Fibroblast of villous mesenchyme (primary cell): Measurements from ENCODE around the gene IQCH. TPM values are rescaled to one million over a fixed set of nuclear protein-coding genes. Genes with fewer than 3 reads are reported as not detected.
"Not testable (repeated sequence)": the region's sequence is repeated elsewhere in the genome, so short reads cannot be mapped to it uniquely, and the experiment has no call there.

ENCODE experiments used
- DNase-seq: peaks from one replicate; pipeline ENCODE4 v3.0.0-alpha.2; 2010; ENCODE audit warnings: low read depth
- H3K4me3 ChIP-seq: 2 replicates; pipeline ENCODE4 v1.5.1; 2011; ENCODE audit warnings: low read depth, mild to moderate bottlenecking, low read length
- CTCF ChIP-seq: IDR thresholded peaks from 2 replicates; pipeline ENCODE4 v1.5.1; 2012; ENCODE audit warnings: low read depth, mild to moderate bottlenecking, low read length; ENCODE audit not compliant: insufficient read depth
- total RNA-seq: library from RNA; depleted of rRNA; stranded (reverse); fragments of >200 nt; gene quantifications from 2 replicates; pipeline ENCODE4 v1.2.3, GENCODE V29; 2012

The IQCH gene
- total RNA-seq, 1 donor, result 4.7 TPM

DNA sequence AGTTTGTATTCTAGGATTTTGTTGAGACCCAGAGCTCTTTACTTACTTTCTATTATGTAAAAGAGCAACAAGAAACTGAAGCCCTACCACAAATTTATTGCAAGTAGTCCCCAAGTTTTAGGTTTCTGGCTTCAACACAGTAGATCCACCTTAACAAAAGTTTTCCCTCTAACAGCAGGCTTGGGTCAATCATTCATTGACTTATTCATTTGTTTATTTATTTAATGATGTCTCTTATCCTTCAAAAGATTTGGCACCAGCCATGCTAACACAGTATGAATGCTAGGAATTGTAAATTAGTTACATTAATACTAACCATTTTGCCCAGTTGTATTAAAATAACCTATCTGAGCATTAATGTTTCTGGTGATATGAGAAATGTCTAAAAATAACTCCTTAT lies 88.6 kb downstream of the IQCH start:
- DNase-seq, result no peak
- H3K4me3 ChIP-seq, result no peak overlapping the region
- no peak for TF ChIP-seq CTCF

DNA sequence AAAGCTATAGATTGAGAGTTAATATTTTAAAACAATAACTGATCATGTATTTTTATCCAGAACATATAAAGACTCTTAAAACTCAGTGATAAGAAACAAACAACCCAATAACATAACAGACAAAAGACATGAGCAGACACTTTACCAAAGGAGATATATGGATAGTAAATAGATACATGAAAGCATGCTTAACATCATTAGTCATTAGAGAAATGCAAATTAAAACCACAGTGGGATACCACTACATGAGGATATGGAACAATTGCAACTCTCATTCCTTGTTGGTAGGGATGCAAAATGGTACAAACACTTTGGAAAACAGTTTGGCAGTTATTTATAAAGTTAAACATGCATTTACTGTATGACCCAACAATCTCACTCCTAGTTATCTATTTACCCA lies 95.0 kb downstream of the IQCH start:
- TF ChIP-seq CTCF, result no peak
- DNase-seq, result no peak
- H3K4me3 ChIP-seq, result no peak overlapping the region

DNA sequence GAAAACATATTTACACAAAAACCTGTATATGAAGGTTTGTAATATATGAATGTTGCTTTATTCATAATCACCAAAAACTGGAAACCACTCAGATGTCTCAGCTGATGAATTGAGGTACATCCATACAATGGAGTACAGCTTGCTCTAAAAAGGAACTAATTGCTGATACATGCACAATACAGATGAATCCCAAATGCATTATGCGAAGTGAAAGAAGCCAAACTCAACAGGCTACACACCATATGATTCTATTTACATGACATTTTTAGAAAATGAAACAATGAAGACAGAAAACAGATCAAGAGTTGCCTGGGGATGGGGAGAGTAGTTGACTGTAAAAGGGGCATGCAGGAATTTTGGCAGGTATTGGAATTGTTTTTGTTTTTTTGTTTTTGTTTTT lies 95.5 kb downstream of the IQCH start:
- no peak for DNase-seq
- no peak overlapping the region for H3K4me3 ChIP-seq
- TF ChIP-seq CTCF, result no peak

DNA sequence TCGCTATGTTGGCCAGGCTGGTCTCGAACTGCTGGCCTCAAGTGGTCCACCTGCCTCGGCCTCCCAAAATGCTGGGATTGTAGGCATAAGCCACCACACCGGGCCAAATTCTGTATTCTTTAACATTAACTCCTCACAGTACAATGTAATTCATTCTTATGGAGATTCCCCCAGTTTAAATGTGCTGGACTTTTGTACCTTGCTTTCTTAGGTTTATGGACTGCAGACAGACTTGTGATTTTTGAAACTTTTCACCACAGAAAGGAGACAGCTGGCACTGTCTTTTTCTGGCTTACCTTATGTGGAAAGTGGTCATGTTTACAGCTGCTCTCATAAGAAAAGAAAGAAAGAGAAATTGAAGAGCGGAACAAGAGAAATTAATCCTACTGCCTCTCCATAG lies 103.8 kb downstream of the IQCH start:
- no peak for DNase-seq
- no peak for TF ChIP-seq CTCF
- no peak overlapping the region for H3K4me3 ChIP-seq

DNA sequence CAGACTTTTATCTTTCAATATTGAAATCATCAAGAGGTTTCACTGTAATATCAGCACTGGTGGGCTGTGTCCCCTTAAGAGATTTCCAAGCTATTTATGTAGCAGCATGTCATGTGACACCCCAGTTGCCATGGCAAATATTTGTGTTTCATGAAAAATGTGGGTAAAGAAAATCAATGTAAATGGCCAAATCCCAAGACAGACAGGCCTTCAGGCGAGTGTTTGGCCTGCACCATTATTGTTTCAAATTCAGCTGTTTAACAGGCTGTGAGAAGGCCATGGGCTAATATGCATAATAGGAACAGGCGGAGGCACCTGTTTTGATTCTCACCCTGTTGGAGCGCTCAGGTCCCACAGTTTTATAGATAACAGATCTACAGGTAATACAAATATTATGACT lies 104.2 kb downstream of the IQCH start:
- no peak overlapping the region for H3K4me3 ChIP-seq
- TF ChIP-seq CTCF, result no peak
- DNase-seq, result no peak

- no peak for TF ChIP-seq CTCF
- DNase-seq, result no peak
Measured at GRCh38 chr15:67359431-67360079, 105.0 kb downstream of the IQCH start.

DNA sequence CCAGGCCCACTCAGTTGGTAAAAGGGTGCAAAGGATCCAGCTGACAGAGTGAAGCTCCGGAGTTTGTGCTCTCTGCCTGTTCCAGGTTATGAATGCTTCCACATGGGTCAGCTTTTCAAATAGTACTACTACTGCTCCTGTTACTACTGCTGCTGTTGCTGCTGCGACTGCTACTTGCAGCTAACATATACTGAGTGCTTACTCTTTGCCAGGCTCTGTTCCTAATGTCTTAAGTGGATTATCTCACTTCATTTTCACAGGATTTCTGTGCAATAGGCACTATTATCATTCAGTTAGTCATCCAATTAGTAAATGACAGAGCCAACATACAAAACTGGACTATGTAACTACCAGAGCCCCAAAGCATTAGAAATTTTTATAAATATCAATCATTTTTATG lies 106.5 kb downstream of the IQCH start:
- no peak overlapping the region for H3K4me3 ChIP-seq
- no peak for DNase-seq
- no peak for TF ChIP-seq CTCF

More at GRCh38 chr15:67359431-67360079, 105.0 kb downstream of the IQCH start:
- no peak overlapping the region for H3K4me3 ChIP-seq

- not testable (repeated sequence) for H3K4me3 ChIP-seq, DNase-seq
Measured at GRCh38 chr15:67363712-67364111, 109.1 kb downstream of the IQCH start.
